SIG-M5 treated with dmso at 0.1 percent for 504 hours (cell line): Measurements from ENCODE around the gene SPAG9.

Experiments used
- DNase-seq: peaks from one replicate; lab custom pipeline; 2025; ENCODE audit not compliant: unreplicated experiment; lab: John Stamatoyannopoulos, UW

SPAG9 gene

GRCh38 chr17:50989149-50989548 lies 131.5 kb downstream of the SPAG9 start:
- no peak for DNase-seq

- DNase-seq = no peak
Observed at GRCh38 chr17:50988427-50988826, 132.2 kb downstream of the SPAG9 start.

- no peak for DNase-seq
Observed at GRCh38 chr17:50986989-50987660, 133.5 kb downstream of the SPAG9 start.

- no peak for DNase-seq
Observed at GRCh38 chr17:50981279-50981678, 139.4 kb downstream of the SPAG9 start.

GRCh38 chr17:50979524-50979927 lies 141.1 kb downstream of the SPAG9 start:
- DNase-seq = no peak

- DNase-seq = no peak
Observed at GRCh38 chr17:50977487-50978159, 143.0 kb downstream of the SPAG9 start.

- no peak for DNase-seq
Observed at GRCh38 chr17:50976951-50977472, 143.7 kb downstream of the SPAG9 start.

- no peak for DNase-seq
Observed at GRCh38 chr17:50973557-50974494, 146.8 kb downstream of the SPAG9 start.

- no peak for DNase-seq
Observed at GRCh38 chr17:50972577-50972976, 148.1 kb downstream of the SPAG9 start.

- no peak for DNase-seq
Observed at GRCh38 chr17:50967795-50968194, 152.9 kb downstream of the SPAG9 start.

GRCh38 chr17:50966163-50966666 lies 154.5 kb downstream of the SPAG9 start:
- no peak for DNase-seq

- no peak for DNase-seq
Observed at GRCh38 chr17:50963139-50963538, 157.5 kb downstream of the SPAG9 start.

GRCh38 chr17:50961282-50962220 lies 159.1 kb downstream of the SPAG9 start:
- DNase-seq = no peak

GRCh38 chr17:50959341-50959740 lies 161.3 kb downstream of the SPAG9 start:
- DNase-seq = no peak

GRCh38 chr17:50957600-50958575 lies 162.8 kb downstream of the SPAG9 start:
- DNase-seq = no peak

GRCh38 chr17:50956750-50957523 lies 163.7 kb downstream of the SPAG9 start:
- peak; percentile 75 for DNase-seq

GRCh38 chr17:50956409-50956749 lies 164.3 kb downstream of the SPAG9 start:
- DNase-seq = no peak

GRCh38 chr17:50955667-50956120 lies 165.0 kb downstream of the SPAG9 start:
- no peak for DNase-seq
